Endothelial cell of umbilical vein (primary cell): ENCODE measurements around the gene FNDC1. TPM values are rescaled to one million over a fixed set of nuclear protein-coding genes. Genes with fewer than 3 reads are reported as not detected.

Experiments
- BruUV-seq: library from RNA; stranded (reverse); fragments of 400-500 nt; replicated peaks from 2 replicates; lab custom pipeline; 2021; lab: Mats Ljungman, UMichigan
- CTCF ChIA-PET: fragments of 300-600, 350-600 bp; sonication (Branson Sonifier 250); formaldehyde crosslinking; loops from one replicate; lab custom pipeline; 2021; ENCODE audit warnings: antibody characterized with exemption, inconsistent platforms; lab: Charles Lee
- POLR2A ChIA-PET: fragments of 300-600, 350-600 bp; sonication (Branson Sonifier 250); formaldehyde crosslinking; loops from one replicate; lab custom pipeline; 2021; ENCODE audit warnings: antibody characterized with exemption, inconsistent platforms; lab: Charles Lee
- DNase-seq: peaks from one replicate; pipeline ENCODE4 v3.0.0-alpha.2; 2011; ENCODE audit warnings: low read depth, low spot score
- FAIRE-seq: peaks from 2 replicates; lab custom pipeline; 2011; peaks lifted over from hg19 to GRCh38; lab: Jason Lieb, UNC
- H2AFZ ChIP-seq: 2 replicates; pipeline ENCODE4 v1.6.0; 2012; ENCODE audit warnings: low read depth, low read length, control low read depth, inconsistent platforms
- H3K27ac ChIP-seq: 2 replicates; pipeline ENCODE4 v1.5.1; 2011; ENCODE audit warnings: low read depth, mild to moderate bottlenecking, control low read depth, low read length, moderate library complexity; ENCODE audit not compliant: insufficient read depth
- H3K27me3 ChIP-seq, 2 experiments: 2 replicates each; pipeline versions ENCODE4 v1.6.0 to v1.6.1; 2011; ENCODE audit warnings: low read length in 2 of 2, mixed read lengths in 1 of 2; ENCODE audit not compliant: control insufficient read depth in 2 of 2, insufficient read depth in 2 of 2
- H3K36me3 ChIP-seq, 2 experiments: 2 replicates in 1 of 2; 3 replicates in 1 of 2; pipeline ENCODE4 v1.5.1; 2011; ENCODE audit warnings: low read length in 2 of 2, mild to moderate bottlenecking in 1 of 2, moderate library complexity in 1 of 2; ENCODE audit not compliant: control insufficient read depth in 2 of 2, insufficient read depth in 2 of 2; ENCODE audit errors: extremely low read depth in 1 of 2
- H3K4me1 ChIP-seq: 3 replicates; pipeline ENCODE4 v1.5.1; 2011; ENCODE audit warnings: mild to moderate bottlenecking, low read length; ENCODE audit not compliant: control insufficient read depth, insufficient read depth; ENCODE audit errors: extremely low read depth
- H3K4me2 ChIP-seq: 2 replicates; pipeline ENCODE4 v1.6.1; 2011; ENCODE audit warnings: low read length, control low read depth, mixed read lengths; ENCODE audit not compliant: insufficient read depth
- H3K4me3 ChIP-seq, 3 experiments: fragments of 200-600 bp in 1 of 3; sonication (generic), shearing (Covaris generic) in 1 of 3; replicated peaks in 1 of 3; 2 replicates each; pipeline ENCODE4 v1.5.1; 2011 to 2016; ENCODE audit warnings: control low read depth in 3 of 3, low read length in 3 of 3, mild to moderate bottlenecking in 2 of 3, inconsistent platforms in 1 of 3, low read depth in 1 of 3, moderate library complexity in 1 of 3; ENCODE audit not compliant: insufficient read depth in 1 of 3
- H3K79me2 ChIP-seq: 2 replicates; pipeline ENCODE4 v1.6.0; 2012; ENCODE audit warnings: low read length, inconsistent platforms; ENCODE audit not compliant: control insufficient read depth, insufficient read depth
- H3K9ac ChIP-seq: replicated peaks from 2 replicates; pipeline ENCODE3; 2011; ENCODE audit warnings: low read length, control low read depth; ENCODE audit not compliant: insufficient read depth; ENCODE audit errors: extremely low read depth
- H3K9me1 ChIP-seq: replicated peaks from 3 replicates; pipeline ENCODE4 v1.6.0; 2011; ENCODE audit warnings: mild to moderate bottlenecking, low read length; ENCODE audit not compliant: control insufficient read depth, insufficient read depth; ENCODE audit errors: extremely low read depth
- H3K9me3 ChIP-seq: replicated peaks from 2 replicates; pipeline ENCODE4 v1.5.1; 2012; ENCODE audit warnings: low read length, inconsistent platforms; ENCODE audit not compliant: control insufficient read depth, insufficient read depth
- H4K20me1 ChIP-seq: replicated peaks from 2 replicates; pipeline ENCODE3; 2011; ENCODE audit warnings: mild to moderate bottlenecking, low read length; ENCODE audit not compliant: control insufficient read depth, insufficient read depth; ENCODE audit errors: extremely low read depth
- EZH2 ChIP-seq: IDR thresholded peaks from 2 replicates; pipeline ENCODE4 v1.6.1; 2012; ENCODE audit warnings: borderline replicate concordance, low read depth, mild to moderate bottlenecking, moderate library complexity, low read length, inconsistent platforms; ENCODE audit not compliant: severe bottlenecking
- FOS ChIP-seq: IDR thresholded peaks from 2 replicates; pipeline ENCODE4 v1.6.1; 2011; ENCODE audit warnings: mild to moderate bottlenecking, low read length, moderate library complexity, borderline replicate concordance; ENCODE audit not compliant: insufficient read depth
- GATA2 ChIP-seq: IDR thresholded peaks from 2 replicates; pipeline ENCODE4 v1.7.0; 2011; ENCODE audit warnings: low read depth, mild to moderate bottlenecking, moderate library complexity, mixed read lengths, low read length; ENCODE audit not compliant: insufficient read length, insufficient read depth
- JUN ChIP-seq: IDR thresholded peaks from 2 replicates; pipeline ENCODE4 v1.6.1; 2011; ENCODE audit warnings: borderline replicate concordance, low read depth; ENCODE audit not compliant: insufficient read length, insufficient read depth
- POLR2A ChIP-seq: IDR thresholded peaks from 2 replicates; pipeline ENCODE4 v1.6.1; 2012; ENCODE audit warnings: low read depth, mild to moderate bottlenecking, control low read depth, low read length
- POLR2AphosphoS5 ChIP-seq: IDR thresholded peaks from 2 replicates; pipeline ENCODE4 v1.6.1; 2012; ENCODE audit warnings: low read depth, mild to moderate bottlenecking, control low read depth, low read length, moderate library complexity; ENCODE audit not compliant: insufficient read depth
- dilution Hi-C: fragments of 300-500 bp; cut with MboI; formaldehyde crosslinking; loops from one replicate; pipeline ENCODE4 v1.15.0; 2019; ENCODE audit warnings: low sequenced_read_pairs; ENCODE audit not compliant: extremely low pct_ligation_motif_present
- intact Hi-C: fragments of 100-400 bp; cut with micrococcal nuclease; formaldehyde crosslinking; loops from one replicate; pipeline ENCODE4 v1.10.0; 2022
- polyA plus RNA-seq, 4 experiments: library from polyadenylated mRNA; depleted of rRNA in 3 of 4; stranded (reverse) in 3 of 4; unstranded in 1 of 4; fragments of >200 nt; gene quantifications; 2 replicates each; pipeline versions ENCODE4 v1.2.1 to v1.2.3, GENCODE V29; 2011 to 2012; ENCODE audit warnings: missing spikeins in 1 of 4
- total RNA-seq: library from RNA; stranded (reverse); gene quantifications from 2 replicates; pipeline ENCODE4 v1.2.3, GENCODE V29; 2021
- TF ChIP-seq, protein P1 (sequence below): IDR thresholded peaks from 2 replicates; pipeline ENCODE4 v1.6.1; 2011; ENCODE audit not compliant: insufficient read depth, insufficient read length

FNDC1 gene
- total and polyA plus RNA-seq, 2 donors (not counting 3 experiments of a cell fraction or from before 2014, with no cell fraction given), result 0.04 TPM; not detected in 1

GRCh38 chr6:159305159-159305558 lies 136.0 kb downstream of the FNDC1 start:
- Histone ChIP-seq H3K27me3 (no peaks in the 10 kb centered on the region), H3K36me3 (no peaks in the 10 kb centered on the region), H3K4me2 (no peak overlapping the region), H3K9me1 (no peaks in the 10 kb centered on the region), H3K4me3 (no peak overlapping the region), H3K27ac (no peak overlapping the region), H3K9ac (no peak overlapping the region), H3K4me1 (no peaks in the 10 kb centered on the region), H2AFZ (no peak overlapping the region), H3K9me3 (peaks cover under 1% of the 10 kb centered on the region), H3K79me2 (no peaks in the 10 kb centered on the region), H4K20me1 (no peaks in the 10 kb centered on the region)
- no peak for TF ChIP-seq FOS
- no peak for TF ChIP-seq EZH2
- TF ChIP-seq JUN, result no peak
- DNase-seq (no peak), FAIRE-seq (no peak)
- ChIA-PET CTCF (no interaction called here), POLR2A (no interaction called here)
- intact Hi-C loops, result no loop called here
- no TSS peak for BruUV-seq
- dilution Hi-C loops, result no loop called here

GRCh38 chr6:159305804-159306537 lies 136.8 kb downstream of the FNDC1 start:
- no TSS peak for BruUV-seq
- DNase-seq (no peak), FAIRE-seq (no peak)
- Histone ChIP-seq H4K20me1 (no peaks in the 10 kb centered on the region), H2AFZ (no peak overlapping the region), H3K27me3 (no peaks in the 10 kb centered on the region), H3K9ac (no peak overlapping the region), H3K9me3 (peaks cover 2% of the 10 kb centered on the region), H3K4me1 (no peaks in the 10 kb centered on the region), H3K36me3 (no peaks in the 10 kb centered on the region), H3K4me2 (no peak overlapping the region), H3K79me2 (no peaks in the 10 kb centered on the region), H3K27ac (no peak overlapping the region), H3K4me3 (no peak overlapping the region), H3K9me1 (no peaks in the 10 kb centered on the region)
- TF ChIP-seq POLR2AphosphoS5 (no peak), EZH2 (no peak), GATA2 (no peak), JUN (no peak), POLR2A (no peak)
- TF ChIP-seq, protein P1, sequence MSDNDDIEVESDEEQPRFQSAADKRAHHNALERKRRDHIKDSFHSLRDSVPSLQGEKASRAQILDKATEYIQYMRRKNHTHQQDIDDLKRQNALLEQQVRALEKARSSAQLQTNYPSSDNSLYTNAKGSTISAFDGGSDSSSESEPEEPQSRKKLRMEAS, result no peak
- CTCF ChIA-PET, result no interaction called here
- POLR2A ChIA-PET, result no interaction called here
- dilution Hi-C loops (no loop called here), intact Hi-C loops (no loop called here)
